AG08395 (cell line): ENCODE data around the gene WDR88.
"Not testable (repeated sequence)": the region's sequence is repeated elsewhere in the genome, so short reads cannot be mapped to it uniquely, and the experiment has no call there.

Experiments
- DNase-seq: peaks from one replicate; pipeline ENCODE4 v3.0.0; 2012; ENCODE audit warnings: mixed read lengths, low spot score

The WDR88 gene, protein sequence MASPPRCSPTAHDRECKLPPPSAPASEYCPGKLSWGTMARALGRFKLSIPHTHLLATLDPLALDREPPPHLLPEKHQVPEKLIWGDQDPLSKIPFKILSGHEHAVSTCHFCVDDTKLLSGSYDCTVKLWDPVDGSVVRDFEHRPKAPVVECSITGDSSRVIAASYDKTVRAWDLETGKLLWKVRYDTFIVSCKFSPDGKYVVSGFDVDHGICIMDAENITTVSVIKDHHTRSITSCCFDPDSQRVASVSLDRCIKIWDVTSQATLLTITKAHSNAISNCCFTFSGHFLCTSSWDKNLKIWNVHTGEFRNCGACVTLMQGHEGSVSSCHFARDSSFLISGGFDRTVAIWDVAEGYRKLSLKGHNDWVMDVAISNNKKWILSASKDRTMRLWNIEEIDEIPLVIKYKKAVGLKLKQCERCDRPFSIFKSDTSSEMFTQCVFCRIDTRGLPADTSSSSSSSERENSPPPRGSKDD

DNA sequence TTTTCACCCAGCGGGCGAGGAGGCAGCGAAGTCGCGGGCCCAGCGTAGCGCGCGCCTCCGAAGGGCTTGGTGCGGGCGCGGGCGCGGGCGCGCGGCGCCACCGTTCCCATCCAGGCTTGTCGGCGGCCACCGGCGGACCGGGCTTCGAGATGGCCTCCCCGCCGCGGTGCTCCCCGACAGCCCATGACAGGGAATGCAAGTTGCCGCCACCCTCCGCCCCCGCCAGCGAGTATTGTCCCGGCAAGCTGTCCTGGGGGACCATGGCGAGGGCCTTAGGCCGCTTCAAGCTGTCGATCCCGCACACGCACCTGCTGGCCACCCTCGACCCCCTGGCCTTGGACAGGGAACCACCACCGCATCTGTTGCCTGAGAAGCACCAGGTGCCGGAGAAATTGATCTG lies at the start of gene WDR88:
TSS of gene WDR88 (plus strand) at position 94 of the 400 bp plus-strand sequence. CDS start at position 150, 56 bp downstream.
- DNase-seq: no peak

DNA sequence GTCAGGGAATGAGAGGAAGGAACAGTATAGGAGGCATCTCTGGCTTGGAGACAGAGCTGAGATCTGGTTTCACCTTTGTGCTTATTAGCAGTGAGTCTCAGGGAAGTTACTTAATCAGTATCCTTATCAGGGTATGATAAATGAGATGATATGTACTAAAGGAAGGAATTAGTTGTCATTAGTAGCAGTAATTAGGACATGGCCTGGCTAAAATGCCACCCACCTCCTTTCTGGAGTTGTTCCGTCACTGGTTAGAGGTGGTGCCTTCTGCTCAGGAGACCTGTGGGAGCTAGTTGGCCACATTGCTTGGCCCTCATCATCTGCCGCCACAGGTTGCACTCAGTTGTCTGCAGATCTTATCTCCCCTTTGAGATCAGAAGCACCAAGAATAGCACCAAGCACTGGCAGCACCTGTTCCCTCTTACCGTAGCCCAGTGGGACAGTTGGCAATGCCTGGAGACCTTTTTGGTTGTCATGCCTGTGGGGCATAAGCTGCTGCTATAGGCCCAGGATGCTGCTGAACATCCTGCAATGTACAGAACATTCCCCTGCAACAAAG lies 46.3 kb upstream of the WDR88 start:
- DNase-seq: no peak

GRCh38 chr19:33086955-33087354 lies 45.0 kb upstream of the WDR88 start:
- no peak for DNase-seq

GRCh38 chr19:33089010-33089409 lies 42.9 kb upstream of the WDR88 start:
- no peak for DNase-seq

- DNase-seq: no peak
Measured at GRCh38 chr19:33090179-33090578, 41.7 kb upstream of the WDR88 start.

GRCh38 chr19:33093420-33094210 lies 38.3 kb upstream of the WDR88 start:
- DNase-seq: no peak

DNA sequence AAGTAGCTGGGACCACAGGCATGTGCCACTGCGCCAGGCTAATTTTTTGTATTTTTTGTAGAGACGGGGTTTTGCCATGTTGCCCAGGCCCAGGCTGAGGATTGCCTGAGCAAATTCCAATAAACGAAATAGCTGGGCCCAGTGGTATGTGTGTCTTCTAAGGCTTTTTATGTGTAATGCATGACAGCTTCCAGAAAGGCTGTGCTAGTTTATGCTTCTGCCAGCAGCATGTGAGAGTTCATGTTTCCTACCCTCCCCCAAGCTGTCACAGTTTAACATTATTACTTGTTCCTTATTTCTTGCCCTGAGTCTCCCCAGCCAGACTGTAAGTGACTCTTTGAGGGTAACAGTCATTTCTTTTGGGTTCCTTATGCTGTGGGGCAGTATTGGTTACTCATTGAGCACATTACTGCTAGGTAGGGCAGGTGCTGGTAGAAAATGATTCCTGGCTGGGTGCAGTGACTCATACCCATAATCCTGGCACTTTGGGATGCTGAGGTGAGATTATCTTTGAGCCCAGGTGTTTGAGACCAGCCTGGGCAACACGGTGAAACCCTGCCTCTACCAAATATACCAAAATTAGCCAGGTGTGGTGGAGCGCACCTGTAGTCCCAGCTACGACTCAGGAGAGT lies 37.4 kb upstream of the WDR88 start:
- no peak for DNase-seq

- DNase-seq: no peak
Measured at GRCh38 chr19:33096005-33096404, 35.9 kb upstream of the WDR88 start.

DNA sequence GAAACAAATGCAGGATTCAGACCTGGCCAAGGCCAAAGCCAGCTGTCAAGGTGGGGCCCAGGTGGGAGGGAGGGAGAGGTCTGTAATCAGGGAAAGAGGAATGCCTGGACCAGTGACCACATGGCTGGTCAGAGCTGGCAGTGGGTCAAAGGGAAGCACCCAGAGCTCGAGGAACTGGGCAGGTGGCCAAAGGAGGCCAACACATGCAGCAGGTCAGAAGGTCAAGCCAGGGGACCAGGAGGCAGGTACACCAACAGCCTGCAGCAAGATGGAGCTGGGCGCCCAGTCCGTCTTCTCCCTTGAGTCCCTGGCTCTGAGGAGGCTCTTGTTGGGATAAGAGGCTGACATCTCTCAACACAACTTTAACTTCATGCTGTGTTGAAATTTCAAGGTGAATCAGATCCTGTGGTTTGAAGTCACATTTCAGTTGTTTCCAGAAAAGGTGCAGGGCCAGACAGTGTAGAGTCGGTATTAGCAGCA lies 33.8 kb upstream of the WDR88 start:
- DNase-seq: no peak

DNA sequence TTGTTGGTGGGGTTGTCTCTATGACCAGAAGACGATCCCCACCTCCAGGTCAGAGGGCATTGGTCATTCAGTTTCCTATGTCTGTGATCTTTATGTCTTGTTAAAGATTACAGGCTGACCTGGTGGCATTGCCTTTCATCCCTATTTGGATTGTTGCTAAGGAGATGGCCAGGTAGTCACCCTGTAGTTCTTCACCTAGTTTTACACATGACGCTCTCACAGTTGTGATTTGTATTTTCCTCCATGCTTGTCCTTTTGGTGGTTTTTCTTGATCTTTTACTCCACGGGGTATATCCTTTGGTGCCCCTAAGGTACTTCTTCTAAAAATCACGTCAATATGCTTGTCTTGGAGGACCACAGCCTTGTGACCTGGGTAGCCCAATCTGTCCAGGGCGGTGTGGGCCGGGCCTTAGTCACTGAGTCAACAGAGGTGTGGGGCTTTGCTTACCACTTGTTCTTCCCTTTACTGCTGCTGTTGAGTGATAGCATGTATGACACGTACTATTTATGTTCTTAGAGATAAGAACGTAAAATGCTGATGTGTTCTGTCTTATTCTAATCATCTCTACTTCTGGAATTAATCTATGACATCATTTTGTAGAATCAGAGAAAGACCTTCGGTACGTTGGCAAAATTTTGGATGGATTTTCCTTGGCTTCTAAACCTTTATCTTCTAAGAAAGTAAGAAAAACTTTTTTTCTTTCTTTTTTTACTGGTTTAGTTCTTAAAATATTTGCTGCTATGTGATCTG lies 30.8 kb upstream of the WDR88 start:
- no peak for DNase-seq

DNA sequence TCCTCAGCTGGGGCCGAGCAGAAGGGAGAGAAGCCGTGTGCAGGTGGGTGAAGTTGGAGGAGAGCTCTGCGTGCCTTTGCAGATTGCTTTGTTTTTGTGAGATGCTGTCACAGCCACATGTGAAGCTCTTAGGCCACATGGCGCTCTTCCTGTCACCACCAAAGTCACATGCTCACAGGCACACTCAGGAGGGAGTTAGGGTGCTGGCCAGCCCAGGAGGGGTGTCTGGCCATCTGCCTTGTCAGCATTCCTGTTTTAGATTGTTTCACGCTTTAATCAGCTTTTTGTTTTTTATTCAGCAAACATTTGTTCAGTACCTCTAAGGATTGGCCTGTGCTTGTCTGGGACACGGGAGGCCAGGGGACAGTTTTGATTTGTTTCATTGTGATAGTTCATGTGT lies 29.0 kb upstream of the WDR88 start:
- DNase-seq: no peak

- DNase-seq: no peak
Measured at GRCh38 chr19:33108161-33108560, 23.8 kb upstream of the WDR88 start.

DNA sequence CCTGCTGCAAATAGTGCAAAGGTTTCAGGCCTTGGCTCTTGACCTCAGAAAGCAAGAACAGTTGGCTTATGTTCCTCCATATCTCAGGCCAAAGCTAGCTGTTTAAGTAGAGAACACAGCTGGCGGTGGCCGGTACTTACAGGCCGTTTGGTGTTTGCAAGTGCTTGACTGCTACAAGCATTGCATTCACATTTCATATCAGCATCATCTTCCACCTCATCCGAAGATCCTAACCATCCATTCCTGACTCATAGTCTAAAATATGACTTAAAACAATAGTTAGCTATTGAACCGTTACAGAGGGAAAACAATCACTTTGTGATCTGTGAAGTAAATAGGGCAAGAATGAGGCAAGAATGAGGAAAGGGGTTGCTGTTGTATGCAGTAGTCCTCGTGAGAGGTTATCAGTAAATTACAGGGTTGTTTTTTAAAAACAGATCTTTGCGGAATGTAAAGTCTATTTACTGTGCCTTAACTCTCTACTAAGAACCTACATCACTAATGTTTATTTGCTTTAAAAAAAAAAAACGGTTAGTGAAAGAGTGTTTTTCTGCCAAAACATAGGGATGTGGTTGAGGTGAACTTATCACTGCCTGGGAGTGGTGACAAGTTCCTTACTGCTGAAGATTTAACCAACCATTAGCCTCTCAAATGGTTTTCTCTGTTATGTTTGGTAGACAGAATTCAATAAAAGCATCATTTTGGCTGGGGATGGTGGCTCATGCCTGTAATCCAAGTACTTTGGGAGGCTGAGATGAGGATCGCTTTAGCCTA lies 21.6 kb upstream of the WDR88 start:
- DNase-seq: no peak

DNA sequence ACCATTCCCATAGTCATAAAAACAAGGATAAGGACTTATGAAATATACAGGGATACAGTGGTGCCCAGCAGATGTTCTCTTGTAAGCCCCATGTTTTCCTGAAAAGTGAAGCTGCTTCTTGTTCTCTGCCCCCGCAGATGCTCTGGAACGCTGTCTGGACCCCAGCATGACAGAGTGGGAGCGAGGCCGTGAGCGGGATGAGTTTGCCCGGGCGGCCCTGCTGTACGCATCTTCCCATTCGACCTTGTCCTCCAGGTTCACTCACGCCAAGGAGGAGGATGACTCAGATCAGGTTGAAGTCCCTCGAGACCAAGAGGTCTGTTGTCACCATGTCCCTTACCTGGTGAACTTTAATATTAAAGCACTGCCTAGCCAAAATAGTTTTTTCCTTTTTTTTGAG lies 20.3 kb upstream of the WDR88 start:
- DNase-seq: no peak

DNA sequence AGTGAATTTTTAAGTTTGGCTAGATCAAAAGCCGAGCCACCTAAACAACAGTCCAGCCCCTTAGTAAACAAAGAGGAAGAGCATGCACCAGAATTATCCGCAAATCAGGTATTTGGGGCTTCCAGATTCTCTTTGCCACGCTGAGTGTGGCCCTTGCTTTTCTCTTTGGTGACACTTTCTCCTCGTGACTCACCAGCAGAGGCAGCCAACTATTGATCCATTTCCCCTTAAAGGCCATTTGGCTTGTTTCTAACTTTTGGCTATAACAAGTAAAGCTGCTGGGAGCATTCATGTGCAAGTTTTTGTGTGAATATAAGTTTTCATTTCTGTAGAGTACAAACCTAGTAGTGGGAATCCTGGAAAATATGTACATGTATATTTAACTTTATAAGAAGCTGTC lies 17.6 kb upstream of the WDR88 start:
- no peak for DNase-seq

DNA sequence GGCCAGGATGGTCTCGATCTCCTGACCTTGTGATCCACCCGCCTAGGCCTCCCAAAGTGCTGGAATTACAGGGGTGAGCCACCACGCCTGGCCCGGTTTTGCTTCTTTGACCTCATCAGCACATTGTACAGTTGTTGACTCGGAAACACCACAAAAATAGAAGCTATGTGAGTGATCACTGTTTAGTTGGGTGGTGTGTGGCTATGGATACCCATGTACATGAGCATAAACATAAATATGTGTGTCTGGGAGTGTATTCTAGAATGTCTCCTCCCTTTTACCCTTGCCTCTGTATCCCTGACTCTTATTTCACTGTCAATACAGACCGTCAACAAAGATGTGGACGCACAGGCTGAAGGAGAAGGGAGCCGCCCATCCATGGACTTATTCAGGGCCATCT lies 14.4 kb upstream of the WDR88 start:
- no peak for DNase-seq

DNA sequence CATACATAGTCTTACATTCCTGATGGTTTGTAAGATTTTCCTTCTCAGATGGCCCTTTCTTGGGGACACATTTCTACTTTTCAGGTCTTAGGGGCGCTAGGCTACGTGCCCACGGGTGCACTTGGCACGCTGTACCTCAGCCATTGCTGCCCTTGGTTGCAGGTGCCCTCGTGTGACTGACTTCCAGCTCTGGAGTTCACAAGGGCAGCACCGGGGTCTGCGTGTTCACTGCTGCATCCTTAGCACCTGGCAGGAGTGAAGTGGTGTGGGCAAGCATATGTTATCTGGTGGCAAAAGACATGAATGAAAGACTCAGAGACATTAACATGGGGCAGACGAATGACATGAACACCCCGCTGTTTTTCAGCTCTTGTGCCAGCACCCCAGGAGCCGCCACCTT lies 13.3 kb upstream of the WDR88 start:
- no peak for DNase-seq

DNA sequence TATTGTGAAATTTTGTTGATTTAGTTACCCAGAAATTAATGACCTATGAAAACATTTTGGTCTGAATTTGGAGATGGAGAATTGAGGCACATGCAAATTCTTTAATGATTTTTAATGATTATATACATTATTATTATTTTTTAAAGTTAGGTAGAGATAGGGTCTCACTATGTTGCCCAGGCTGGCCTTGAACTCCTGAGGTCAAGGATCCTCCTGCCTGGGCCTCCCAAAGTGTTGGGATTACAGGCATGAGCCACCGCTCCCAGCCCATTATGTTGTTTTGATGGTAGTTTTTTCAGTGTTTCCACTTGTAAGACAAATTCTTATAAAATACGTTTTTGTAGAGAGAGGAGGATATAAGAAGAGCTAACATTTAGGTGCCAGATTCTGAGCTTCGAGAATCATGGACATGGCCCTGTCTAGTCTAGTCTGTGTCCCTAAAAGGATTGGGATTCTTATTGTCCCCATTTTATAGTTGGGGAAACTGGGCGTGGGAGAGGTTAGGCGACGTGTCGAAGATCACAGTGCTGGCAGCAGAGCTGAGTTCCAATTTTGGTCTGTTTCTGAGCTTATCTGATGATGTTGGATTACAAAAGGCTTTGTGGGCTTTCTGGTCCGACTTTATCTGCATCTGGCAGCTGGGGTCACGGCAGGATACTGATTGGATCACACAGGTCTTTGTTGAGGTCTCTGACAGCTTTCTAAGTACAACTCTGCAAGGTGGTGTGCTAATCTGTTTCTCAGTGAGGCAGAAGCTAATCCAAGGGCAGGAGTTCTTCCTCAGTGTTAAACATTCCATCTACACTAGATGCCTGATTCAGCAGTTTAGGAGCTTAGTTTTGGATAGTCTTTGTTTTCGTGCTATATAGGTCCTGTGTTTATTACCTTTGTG lies 7.5 kb upstream of the WDR88 start:
- no peak for DNase-seq

GRCh38 chr19:33125929-33126388 lies 6.0 kb upstream of the WDR88 start:
- peak; percentile 88 for DNase-seq

GRCh38 chr19:33126712-33127111 lies 5.2 kb upstream of the WDR88 start:
- DNase-seq: not testable (repeated sequence)
